ENCODE data around the gene LRRC32. TPM values are rescaled to one million over a fixed set of nuclear protein-coding genes. Genes with fewer than 3 reads are reported as not detected.

LRRC32 gene
- total RNA-seq, 2 experiments from 2014 or later: 0.82 to 0.87 TPM

DNA sequence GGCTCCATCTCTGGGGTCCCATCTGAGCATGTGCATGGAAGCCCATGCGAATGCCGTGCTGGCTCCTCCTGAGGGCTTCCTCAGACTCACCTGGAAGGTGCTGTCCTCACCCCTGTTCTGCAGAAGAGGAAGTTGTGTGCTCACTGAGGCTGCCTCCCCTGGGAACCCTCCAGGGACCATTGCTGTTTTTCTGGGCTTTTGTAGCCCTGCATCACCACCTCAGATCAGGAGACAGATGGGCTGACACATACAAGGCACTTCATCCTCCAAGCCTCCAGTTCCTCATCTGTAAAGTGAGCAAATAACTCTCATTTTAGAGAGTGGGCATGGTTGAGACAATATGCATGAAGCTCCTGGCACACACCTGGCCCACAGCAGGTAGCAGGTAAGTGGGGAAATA, 12.1 kb upstream of the LRRC32 start:
- no peak for DNase-seq
- no peaks in the 10 kb centered on the region for H3K36me3 Mint-ChIP-seq (ENCODE audit: low read depth)
- H3K4me1 Mint-ChIP-seq: peaks cover 17% of the 10 kb centered on the region
- H3K27ac Mint-ChIP-seq: no peak overlapping the region
- ChIA-PET CTCF (interaction anchor here (4.3 kb wide), 1 partner anchor 11 kb away, joined by 20 read pairs; the partner anchor contains the start of gene LRRC32), POLR2A (no interaction called here)
- no peaks in the 10 kb centered on the region for H3K9me3 Mint-ChIP-seq
- H3K4me3 Mint-ChIP-seq: no peak overlapping the region
- H3K27me3 Mint-ChIP-seq: peaks cover 1% of the 10 kb centered on the region

DNA sequence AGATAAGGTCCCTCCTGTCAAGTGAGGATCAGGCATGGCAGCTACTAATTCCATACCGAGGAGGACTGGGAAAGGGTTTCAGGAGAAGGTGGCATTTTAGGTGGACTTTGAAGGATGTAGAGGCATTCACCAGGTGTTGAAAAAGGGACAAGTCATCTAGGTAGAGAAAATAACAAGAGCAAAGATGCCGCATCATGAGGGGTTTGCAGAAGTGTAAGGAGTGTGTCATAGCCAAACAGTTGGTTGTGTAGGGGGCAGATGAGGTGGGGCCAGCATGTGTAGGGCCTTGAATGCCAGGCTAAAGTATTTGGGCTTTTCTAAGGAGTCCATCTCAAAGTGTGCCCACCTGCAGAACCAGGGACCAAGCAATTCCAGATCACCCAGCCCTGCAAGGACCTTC, 11.6 kb upstream of the LRRC32 start:
- DNase-seq: no peak
- Mint-ChIP-seq H3K4me3 (no peak overlapping the region), H3K36me3 (ENCODE audit: low read depth) (no peaks in the 10 kb centered on the region), H3K27me3 (peaks cover 1% of the 10 kb centered on the region), H3K27ac (no peak overlapping the region), H3K4me1 (peaks cover 20% of the 10 kb centered on the region), H3K9me3 (no peaks in the 10 kb centered on the region)
- ChIA-PET POLR2A (no interaction called here), CTCF (interaction anchor here (1.2 to 4.3 kb wide), 4 partner anchors 9 to 14 kb away, joined by 3 to 20 read pairs (median 4); partner anchors contain the start of gene LRRC32)

DNA sequence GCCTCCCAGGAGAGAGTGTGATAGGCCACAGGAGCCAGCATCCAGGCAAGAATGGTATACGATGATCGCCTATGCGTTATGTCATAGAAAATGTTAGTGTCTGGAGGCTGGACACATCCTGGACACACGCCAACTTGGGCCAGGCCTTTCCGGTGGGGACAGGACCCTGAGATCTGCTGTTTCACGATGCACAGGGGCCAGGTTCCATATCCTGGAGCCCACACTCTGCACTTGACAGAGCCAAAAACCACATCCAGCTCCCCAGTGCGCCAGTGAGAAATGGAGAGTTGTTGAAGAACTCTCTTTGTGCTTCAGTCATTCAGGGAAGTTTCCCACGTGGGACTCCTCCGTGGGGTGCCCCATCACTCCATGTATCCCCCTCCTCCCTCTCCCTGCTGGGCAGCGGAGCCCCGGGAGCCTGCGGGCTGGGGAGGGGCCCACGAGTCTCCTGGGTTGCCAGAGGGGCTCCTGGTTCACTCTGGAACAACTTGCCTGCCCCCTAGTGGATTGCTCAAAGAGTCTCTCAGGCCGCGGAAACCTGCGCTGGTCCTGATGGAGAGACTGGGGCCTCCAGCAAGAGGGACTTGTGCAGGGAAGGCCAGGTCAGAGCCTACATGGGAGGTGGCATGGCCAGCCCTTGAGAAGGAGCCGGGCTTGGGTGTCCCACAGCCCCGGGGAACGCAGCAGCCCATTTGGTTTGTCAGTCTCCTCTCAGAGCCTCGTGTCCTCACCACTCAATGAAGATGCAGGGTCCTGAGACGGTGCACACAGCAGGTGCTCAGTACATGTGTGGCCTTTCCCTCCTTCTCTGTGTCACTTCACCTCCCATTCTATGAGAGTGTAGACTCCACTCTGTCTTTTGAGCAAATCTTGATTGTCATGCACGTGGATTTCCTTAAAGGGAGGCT, 10.2 kb upstream of the LRRC32 start:
- CTCF ChIA-PET: interaction anchor here (0.9 to 4.3 kb wide), 8 partner anchors 9 to 472 kb away, joined by 3 to 20 read pairs (median 4); partner anchors contain the start of gene LRRC32
- H3K36me3 Mint-ChIP-seq (ENCODE audit: low read depth): no peaks in the 10 kb centered on the region
- POLR2A ChIA-PET: no interaction called here
- no peaks in the 10 kb centered on the region for H3K9me3 Mint-ChIP-seq
- H3K4me3 Mint-ChIP-seq: no peak overlapping the region
- H3K27ac Mint-ChIP-seq: no peak overlapping the region
- H3K27me3 Mint-ChIP-seq: peaks cover 1% of the 10 kb centered on the region
- DNase-seq: peak; percentile 71
- H3K4me1 Mint-ChIP-seq: peaks cover 15% of the 10 kb centered on the region

DNA sequence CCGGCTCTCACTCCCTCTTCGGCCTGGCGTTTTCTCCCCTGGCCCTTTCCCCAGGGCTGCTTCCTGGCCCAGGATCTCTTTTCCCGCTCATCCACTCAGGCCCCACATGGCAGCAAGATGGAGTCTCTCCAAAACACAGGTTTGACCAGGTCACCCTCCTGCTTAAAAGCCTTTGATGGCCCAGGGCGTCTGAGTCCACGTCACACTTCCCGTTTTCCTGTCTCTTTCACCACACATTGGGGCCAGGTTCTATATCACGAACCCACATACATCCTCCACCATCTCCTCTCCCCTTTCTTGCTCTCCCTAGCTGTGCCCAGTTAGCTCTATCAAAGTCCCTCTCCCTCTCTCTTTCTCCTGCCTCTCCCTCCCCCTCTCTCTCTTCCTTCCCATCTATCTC, 7.8 kb upstream of the LRRC32 start:
- no peaks in the 10 kb centered on the region for H3K9me3 Mint-ChIP-seq
- CTCF ChIA-PET: interaction anchor here (1.4 kb wide), 1 partner anchor 11 kb away, joined by 3 read pairs; no protein-coding TSS in a partner anchor
- H3K4me3 Mint-ChIP-seq: no peak overlapping the region
- H3K27me3 Mint-ChIP-seq: peaks cover 1% of the 10 kb centered on the region
- DNase-seq: no peak
- POLR2A ChIA-PET: no interaction called here
- H3K27ac Mint-ChIP-seq: no peak overlapping the region
- H3K36me3 Mint-ChIP-seq (ENCODE audit: low read depth): no peaks in the 10 kb centered on the region
- H3K4me1 Mint-ChIP-seq: peaks cover 18% of the 10 kb centered on the region

DNA sequence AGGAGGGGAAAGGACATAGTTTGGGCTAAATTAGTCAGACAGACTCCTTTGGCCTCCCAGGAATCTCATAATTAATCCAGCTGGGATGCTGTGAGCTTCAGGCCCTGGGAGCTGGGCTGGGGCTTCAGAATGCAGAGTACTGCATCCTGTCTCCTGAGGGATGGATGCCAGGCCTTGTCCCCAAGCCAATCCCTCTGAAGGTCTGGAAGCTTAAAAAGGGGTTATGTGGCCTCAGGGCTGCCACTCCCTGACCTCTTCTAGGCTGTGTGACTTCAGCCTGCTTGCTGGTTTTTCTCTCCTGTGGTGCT, 6.9 kb upstream of the LRRC32 start:
- Mint-ChIP-seq H3K4me3 (no peak overlapping the region), H3K27me3 (peaks cover 1% of the 10 kb centered on the region), H3K9me3 (no peaks in the 10 kb centered on the region), H3K36me3 (ENCODE audit: low read depth) (no peaks in the 10 kb centered on the region), H3K27ac (no peak overlapping the region), H3K4me1 (peaks cover 25% of the 10 kb centered on the region)
- DNase-seq: no peak
- POLR2A ChIA-PET: no interaction called here
- CTCF ChIA-PET: interaction anchor here (1.4 to 1.6 kb wide), 2 partner anchors 9 to 12 kb away, joined by 3 to 6 read pairs; no protein-coding TSS in a partner anchor

DNA sequence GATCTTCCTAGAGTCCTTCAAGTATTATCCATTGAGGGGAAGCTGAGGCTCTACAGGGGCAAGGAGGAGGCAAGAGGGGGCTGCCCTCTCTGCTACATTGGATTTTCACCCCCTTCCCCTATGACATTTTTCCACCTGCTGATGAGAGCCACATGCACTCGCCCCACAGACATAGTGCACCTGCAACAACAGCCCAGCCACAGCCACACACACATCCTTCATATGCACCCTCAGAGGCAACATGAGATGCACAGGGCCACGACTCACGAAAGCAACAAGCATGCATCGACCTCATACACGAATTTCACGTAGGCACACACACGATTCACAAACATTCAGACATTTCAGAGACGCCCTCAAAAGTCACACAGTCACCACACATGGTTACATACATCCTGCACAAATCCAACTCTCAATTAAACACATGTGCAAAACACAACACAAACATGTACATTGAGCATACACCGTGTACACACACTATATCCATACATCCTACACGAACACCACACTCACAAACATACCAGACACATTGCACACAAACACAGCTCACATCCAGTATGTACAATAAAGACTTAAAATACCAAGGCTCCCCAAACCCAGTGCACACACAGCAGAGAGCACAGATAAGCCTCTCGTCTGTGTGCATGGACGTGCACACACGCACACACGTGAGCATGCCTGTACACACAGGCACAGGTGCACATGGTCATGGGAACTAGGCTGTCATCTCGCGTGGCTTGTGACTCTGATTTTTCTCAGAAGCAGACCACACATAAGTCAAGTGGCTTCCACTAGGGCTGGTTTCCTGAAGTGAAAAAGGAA, 6.3 kb upstream of the LRRC32 start:
- no peak for DNase-seq
- Mint-ChIP-seq H3K27ac (no peak overlapping the region), H3K27me3 (peaks cover 1% of the 10 kb centered on the region), H3K4me3 (no peak overlapping the region), H3K9me3 (no peaks in the 10 kb centered on the region), H3K4me1 (peaks cover 25% of the 10 kb centered on the region), H3K36me3 (ENCODE audit: low read depth) (no peaks in the 10 kb centered on the region)
- ChIA-PET CTCF (interaction anchor here (1.6 kb wide), 1 partner anchor 10 kb away, joined by 6 read pairs; no protein-coding TSS in a partner anchor), POLR2A (interaction anchor here (0.6 kb wide), 1 partner anchor 323 kb away, joined by 3 read pairs; no protein-coding TSS in a partner anchor)

DNA sequence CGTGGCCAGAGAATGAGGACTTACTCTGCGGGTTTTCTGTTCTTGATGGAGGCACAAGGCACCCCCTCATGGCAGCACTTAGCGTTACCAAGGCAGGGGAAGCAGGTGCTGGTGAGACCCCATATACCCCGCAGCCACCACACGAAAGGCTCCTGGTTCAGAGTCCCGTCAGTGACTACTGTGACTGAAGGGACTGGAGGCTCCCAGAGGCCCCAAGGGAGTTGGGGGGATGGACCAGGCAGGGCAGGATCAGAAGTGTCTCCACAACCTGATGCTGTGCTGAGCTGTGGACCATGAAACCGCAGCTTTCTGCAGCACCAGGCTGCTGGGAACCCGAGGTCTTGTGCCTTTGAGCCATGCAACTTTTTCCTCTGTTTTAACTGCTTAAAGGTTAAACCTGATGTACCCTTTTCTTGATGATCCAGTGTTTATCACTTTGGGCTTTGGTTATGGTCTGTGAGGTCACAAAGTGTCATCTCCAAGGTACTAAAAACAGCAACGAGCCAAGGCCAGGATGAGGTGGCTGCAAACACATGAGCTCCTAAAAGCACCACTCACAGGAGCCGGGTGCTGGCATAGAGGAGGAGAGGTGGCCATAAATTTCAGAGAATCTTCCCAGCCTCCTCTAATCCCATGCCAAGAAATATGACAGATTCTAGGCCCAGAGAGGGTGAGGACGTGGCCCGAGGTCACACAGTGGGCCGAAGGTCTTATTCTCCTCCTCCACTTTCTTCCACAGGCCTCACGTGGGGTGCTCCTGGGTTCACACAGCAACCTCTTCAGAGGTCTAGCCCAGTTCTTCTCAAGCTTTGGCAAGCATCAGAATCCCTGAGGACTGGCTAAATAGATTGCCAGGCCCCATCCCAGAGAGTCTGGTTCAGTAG, 4.2 kb upstream of the LRRC32 start:
- no peak overlapping the region for H3K27ac Mint-ChIP-seq
- H3K4me1 Mint-ChIP-seq: peaks cover 35% of the 10 kb centered on the region
- ChIA-PET POLR2A (no interaction called here), CTCF (interaction anchor here (0.6 to 1.7 kb wide), 3 partner anchors 10 to 467 kb away, joined by 3 to 5 read pairs (median 4); no protein-coding TSS in a partner anchor)
- no peaks in the 10 kb centered on the region for H3K9me3 Mint-ChIP-seq
- peaks cover 13% of the 10 kb centered on the region for H3K27me3 Mint-ChIP-seq
- H3K36me3 Mint-ChIP-seq (ENCODE audit: low read depth): no peaks in the 10 kb centered on the region
- H3K4me3 Mint-ChIP-seq: no peak overlapping the region
- DNase-seq: no peak

DNA sequence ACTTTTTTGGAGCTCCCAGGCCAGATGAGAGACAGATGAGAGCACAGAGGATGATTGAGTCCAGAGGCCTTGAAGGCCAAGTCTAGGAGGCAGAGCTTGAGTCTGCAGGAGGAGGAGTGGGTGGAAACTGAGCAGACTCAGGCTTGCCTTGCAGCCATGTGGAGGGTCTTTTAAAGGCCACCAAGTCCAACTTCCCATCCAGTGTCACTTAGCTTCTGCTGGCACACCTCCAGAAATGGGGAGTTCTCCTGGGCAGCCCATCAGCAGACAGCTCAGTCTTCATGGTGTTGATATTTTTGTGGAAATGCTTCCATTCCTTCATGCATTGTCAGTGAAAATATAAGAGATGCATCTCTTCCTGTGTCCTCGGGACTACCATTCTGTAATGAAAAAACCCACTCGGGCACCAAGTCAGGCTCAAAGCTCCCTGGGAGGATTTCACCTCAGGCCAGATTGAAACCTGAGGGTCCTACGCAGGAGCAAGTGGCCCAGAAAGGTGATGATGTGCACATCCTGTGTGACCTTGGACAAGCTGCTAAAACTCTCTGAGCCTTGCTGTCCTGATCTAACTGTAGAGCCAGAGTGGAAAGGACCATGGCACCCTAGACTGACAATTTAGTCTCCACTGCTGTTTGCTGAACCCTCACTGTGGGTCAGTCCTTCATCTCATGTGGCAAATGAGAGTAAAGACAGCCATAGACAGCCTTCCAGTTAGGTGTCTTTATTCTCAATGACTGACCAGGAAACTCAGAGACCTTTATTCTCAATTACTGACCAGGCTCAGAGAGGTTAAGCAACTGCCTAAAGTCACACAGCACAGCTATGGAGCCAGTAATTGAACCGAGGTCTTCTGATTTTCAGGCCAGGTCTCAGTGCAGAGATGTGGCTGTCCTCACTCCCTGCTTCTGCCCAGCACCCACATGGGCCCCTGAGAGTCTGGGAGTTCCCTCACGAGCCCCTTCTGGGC, 2.9 kb upstream of the LRRC32 start:
- POLR2A ChIA-PET: no interaction called here
- Mint-ChIP-seq H3K9me3 (no peaks in the 10 kb centered on the region), H3K27me3 (peaks cover 22% of the 10 kb centered on the region), H3K4me3 (no peak overlapping the region), H3K36me3 (ENCODE audit: low read depth) (no peaks in the 10 kb centered on the region), H3K27ac (peak overlapping the region; percentile 60), H3K4me1 (peaks cover 34% of the 10 kb centered on the region)
- DNase-seq: no peak
- CTCF ChIA-PET: interaction anchor here (1.5 to 3.4 kb wide), 5 partner anchors 9 to 14 kb away, joined by 4 to 20 read pairs (median 9); no protein-coding TSS in a partner anchor

DNA sequence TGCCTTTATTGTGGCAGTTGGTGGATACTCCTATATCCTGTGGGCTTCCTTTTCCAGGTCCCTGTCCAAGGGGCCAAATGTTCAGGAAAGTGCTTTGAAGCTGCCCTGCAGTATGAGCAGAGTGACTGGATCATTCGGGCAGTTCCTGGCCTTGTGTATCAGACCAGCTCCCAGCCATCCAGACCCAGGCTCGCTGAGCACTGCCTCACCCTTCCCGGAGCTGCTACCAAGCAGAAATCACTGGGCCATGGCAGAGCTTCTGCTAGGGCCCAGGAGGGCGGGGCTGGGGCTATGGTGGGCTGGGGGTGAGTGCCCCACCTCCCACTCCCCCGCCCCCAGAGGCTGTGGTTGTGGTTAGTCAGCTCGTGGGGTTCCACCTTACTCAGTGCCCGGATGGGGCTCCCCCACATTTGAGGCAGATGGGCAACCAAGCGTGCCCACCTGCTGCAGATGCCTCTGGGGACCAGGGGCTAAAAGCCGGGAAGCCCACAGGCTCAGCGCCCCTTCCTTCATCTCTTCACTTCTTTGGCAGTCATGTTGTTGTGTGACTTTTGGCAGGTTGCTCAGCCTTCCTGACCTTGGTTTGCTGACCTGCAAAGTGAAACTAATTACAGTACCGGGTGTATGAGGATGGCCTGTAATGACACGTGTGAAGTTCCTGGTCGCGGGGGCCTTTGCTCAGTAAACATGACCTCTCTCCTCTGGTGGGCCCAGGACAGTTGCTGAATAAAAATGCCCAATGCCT, 2.1 kb upstream of the LRRC32 start:
- POLR2A ChIA-PET: no interaction called here
- H3K4me1 Mint-ChIP-seq: peaks cover 27% of the 10 kb centered on the region
- H3K36me3 Mint-ChIP-seq (ENCODE audit: low read depth): no peaks in the 10 kb centered on the region
- peaks cover 29% of the 10 kb centered on the region for H3K27me3 Mint-ChIP-seq
- H3K4me3 Mint-ChIP-seq: no peak overlapping the region
- H3K27ac Mint-ChIP-seq: peak overlapping the region; percentile 60
- DNase-seq: no peak
- CTCF ChIA-PET: interaction anchor here (0.5 to 3.4 kb wide), 5 partner anchors 10 to 1110 kb away, joined by 3 to 20 read pairs (median 9); no protein-coding TSS in a partner anchor
- no peaks in the 10 kb centered on the region for H3K9me3 Mint-ChIP-seq

DNA sequence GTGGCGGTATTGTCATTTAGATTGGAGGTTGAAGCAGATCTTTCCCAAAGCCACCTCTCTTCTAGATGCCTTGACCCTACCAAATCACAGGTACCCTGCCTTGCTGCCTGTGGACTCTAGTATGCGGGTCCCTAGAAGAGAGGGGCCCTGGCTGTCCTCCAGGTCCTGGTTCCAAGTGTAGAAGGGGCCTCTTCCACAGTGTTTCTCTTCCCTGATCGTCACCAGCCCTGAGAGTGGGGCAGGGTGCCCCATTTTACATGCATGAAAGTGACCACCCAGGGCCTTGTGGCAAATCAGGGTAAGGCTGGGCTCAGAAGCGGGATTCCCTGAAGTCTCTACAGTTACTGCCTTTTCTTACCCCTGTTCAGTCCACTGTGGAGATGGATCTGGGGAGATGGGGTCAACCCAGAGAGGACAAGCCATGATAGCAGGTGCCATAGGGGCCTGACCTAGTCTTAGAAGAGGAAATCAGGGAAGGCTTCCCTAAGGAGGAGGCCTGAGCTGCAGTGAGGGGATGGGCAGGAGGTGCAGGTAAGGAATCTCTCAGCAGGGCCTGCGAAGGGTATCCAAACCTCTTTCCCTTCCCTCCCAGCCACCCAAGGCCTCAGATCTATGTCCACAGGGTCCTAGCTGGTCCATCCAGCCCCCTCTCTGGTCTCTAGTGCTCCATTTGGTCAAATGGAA, 1.2 kb upstream of the LRRC32 start:
- peaks cover 29% of the 10 kb centered on the region for H3K27me3 Mint-ChIP-seq
- peaks cover 22% of the 10 kb centered on the region for H3K4me1 Mint-ChIP-seq
- no peak overlapping the region for H3K27ac Mint-ChIP-seq
- ChIA-PET CTCF (interaction anchor here (0.5 to 3.4 kb wide), 6 partner anchors 9 to 1111 kb away, joined by 3 to 20 read pairs (median 7); no protein-coding TSS in a partner anchor), POLR2A (no interaction called here)
- no peaks in the 10 kb centered on the region for H3K9me3 Mint-ChIP-seq
- H3K36me3 Mint-ChIP-seq (ENCODE audit: low read depth): no peaks in the 10 kb centered on the region
- H3K4me3 Mint-ChIP-seq: no peak overlapping the region
- no peak for DNase-seq

Measured in activated CD4-positive, alpha-beta T cell treated with anti-CD3 and anti-CD28 coated beads, Interleukin-2, amount 10 ng/mL, durations not matched to agents 7 days and 5 days (primary cell).